GM21529 (cell line): ENCODE data around the gene PDZD8.
"Not testable (repeated sequence)": the region's sequence is repeated elsewhere in the genome, so short reads cannot be mapped to it uniquely, and the experiment has no call there.

ENCODE experiments used
- ATAC-seq: cut with Tn5 transposase; IDR thresholded peaks from one replicate; pipeline ENCODE4 v1.9.1; 2021; ENCODE audit not compliant: unreplicated experiment

The PDZD8 gene

GRCh38 chr10:117257721-117258120 is 117.5 kb downstream of the PDZD8 start:
- ATAC-seq, result no peak

- no peak for ATAC-seq
Measured at GRCh38 chr10:117256910-117257309, 118.3 kb downstream of the PDZD8 start.

DNA sequence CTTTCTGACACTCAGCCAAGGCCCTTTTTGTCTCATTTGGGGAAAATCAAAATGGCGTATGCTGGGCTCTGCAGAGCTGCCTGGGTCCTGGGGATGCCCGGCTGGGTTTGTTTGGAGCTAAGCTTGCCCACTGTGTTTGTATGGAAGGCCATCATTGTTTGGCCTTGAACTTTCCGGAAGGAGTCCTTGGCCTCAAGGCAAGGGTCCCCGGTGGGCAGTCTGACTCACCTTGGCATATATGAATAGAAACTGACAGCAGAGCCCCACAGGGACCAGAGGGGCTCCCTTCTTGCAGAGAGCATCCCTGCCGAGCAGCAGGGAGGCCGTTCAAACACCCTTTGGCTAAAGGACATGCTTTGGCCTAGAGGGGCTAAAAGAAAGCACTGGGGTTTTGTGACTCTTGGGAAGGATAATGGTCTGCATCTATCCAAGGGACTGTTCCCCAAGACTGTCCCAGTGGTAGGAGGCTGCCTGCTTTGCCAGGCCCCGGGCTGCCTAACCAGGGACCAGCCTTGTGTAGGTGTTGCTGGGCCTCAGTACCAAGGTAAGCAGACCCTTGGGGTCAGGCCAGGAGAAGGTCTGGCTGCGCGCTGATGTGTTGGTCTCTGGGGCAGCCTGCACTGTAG is 119.3 kb downstream of the PDZD8 start:
- no peak for ATAC-seq

DNA sequence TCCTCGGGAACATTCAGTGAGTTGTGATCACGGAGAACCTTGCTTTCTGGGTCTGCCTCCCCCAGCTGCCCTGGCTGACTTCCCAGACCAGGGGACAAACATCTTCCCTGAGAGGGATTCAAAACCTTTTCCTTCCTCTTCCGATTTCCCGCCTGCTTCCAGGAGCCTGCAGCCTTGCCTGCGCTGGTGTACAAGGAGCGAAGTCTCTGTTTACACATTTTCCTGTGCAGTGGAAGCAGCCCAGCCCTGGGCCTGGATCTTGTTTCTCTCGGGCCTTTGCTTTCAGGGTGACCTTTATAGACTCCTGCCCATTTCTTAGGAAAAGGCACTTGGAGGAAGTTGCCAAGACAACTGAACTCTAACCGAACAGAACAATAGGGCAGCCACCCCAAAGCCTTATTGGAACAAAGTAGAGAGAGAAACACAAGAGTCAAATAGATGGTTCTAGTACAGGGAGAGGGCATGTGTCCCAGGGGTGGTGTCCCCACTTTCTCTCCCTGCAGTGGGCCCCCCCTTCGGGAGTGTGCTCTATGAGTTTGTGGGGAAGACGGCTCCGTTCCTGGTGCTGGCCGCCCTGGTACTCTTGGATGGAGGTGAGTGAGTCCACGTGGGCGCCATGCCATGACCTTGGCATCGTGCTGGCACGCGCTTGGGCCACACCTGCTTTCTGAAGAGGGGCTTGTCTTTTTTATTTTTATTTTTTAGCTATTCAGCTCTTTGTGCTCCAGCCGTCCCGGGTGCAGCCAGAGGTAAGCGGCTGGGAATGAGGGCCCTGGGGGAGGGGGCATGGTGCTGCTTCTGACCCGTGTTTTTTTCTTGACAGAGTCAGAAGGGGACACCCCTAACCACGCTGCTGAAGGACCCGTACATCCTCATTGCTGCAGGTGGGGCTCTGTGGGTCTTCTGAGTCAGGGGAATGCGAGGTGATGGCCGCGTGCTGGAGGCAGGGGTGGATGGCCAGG is 120.2 kb downstream of the PDZD8 start:
- ATAC-seq, result no peak

- no peak for ATAC-seq
Measured at GRCh38 chr10:117254338-117254737, 120.9 kb downstream of the PDZD8 start.

GRCh38 chr10:117253908-117254307 is 121.3 kb downstream of the PDZD8 start:
- no peak for ATAC-seq

GRCh38 chr10:117250411-117250810 is 124.8 kb downstream of the PDZD8 start:
- no peak for ATAC-seq

- ATAC-seq, result no peak
Measured at GRCh38 chr10:117249493-117250093, 125.6 kb downstream of the PDZD8 start.

GRCh38 chr10:117248750-117249465 is 126.3 kb downstream of the PDZD8 start:
- ATAC-seq, result no peak

DNA sequence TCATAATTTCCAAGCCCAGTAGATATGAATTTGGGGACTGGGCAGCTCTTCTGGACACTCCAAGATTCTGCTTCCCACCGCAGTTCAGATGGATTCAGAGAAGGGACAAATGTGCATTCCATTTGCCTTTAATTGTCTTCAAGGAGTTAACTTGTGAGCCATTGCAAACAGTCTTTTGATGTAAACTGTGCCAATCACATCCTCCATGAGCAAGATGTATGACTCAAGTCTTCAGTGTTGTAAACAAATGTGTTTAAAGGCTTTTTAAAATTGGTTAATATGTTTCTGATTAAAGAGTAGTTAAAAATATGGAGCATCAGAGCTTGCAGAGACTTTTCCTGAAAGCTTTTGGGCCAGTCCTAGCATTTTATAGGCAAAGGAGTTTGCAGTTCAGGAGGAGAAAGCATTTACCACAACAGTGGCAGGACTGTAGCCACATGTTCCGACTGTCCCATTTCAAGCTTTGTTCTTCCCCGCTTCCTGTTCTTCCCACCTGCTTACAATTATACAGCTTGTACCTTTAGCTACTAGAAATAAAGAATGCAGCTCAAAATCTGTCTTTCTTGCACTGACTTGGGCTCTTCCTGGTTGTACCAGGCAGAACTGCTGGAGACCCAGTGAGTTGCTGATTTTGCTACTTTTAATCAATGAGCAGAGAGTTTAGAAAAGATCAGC is 128.1 kb downstream of the PDZD8 start:
- ATAC-seq, result no peak

DNA sequence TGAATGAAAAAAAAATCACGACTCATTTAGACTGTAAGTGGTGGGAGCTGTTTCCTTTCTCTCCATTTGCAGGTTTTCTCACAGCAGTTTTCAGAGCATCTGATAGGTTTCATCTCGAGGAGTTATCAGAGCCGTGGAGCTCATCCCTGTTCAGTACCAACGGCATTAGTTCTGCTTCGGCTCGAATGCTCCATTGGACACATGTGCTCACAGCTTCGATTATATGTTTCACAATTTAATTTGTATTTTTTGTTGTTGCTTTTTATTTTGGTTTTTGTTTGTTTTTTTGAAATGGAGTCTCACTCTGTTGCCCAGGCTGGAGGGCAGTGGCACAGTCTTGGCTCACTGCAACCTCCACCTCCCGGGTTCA is 132.8 kb downstream of the PDZD8 start:
- ATAC-seq, result no peak

GRCh38 chr10:117241541-117242462 is 133.4 kb downstream of the PDZD8 start:
- no peak for ATAC-seq

DNA sequence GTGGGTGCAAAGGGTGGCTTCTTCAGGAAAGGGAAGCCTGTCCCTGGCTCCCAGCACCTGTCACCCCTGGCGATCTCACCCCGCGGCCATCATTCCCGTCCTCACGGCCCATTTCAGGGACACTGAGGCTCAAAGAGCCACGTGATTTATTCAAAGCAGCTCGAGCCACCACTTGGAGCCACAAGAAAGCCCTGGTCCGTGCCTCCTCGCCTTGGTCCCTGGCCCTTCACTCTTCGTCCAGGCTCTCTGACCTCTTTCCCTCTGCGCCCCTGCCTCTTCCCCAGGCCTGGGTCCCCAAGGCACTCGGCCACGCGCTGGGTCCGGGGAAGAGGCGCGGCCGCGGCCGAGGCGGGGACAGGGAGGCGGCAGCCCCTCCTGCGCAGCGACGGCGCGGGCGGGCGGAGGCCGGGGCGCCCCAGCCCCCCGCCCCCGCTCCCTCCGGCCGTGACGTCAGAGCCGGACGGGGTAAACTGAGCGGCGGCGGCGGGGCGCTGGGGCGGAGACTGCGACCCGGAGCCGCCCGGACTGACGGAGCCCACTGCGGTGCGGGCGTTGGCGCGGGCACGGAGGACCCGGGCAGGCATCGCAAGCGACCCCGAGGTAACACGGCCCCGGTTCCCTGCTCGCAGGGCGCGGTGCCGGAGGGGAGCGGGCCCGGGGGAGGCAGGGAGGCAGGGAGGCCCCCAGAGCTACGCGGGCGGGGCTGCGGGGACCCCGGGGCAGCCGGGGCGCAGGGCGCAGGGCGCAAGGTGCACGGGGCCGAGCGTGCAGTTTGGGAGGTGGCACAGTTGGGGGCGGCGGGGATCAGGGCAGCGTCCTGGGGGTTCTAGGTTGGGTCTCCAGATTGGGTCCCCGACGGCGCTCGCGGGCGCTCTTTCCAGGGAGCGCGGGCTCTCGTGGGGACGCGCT is 134.4 kb downstream of the PDZD8 start, which contains the start of gene SLC18A2:
SLC18A2 (plus strand) TSS at position 494 of the 909 bp plus-strand sequence. CDS start 580 bp downstream, outside the sequence.
- no peak for ATAC-seq

GRCh38 chr10:117239721-117240620 is 135.3 kb downstream of the PDZD8 start:
- no peak for ATAC-seq

GRCh38 chr10:117239051-117239450 is 136.2 kb downstream of the PDZD8 start:
- no peak for ATAC-seq

DNA sequence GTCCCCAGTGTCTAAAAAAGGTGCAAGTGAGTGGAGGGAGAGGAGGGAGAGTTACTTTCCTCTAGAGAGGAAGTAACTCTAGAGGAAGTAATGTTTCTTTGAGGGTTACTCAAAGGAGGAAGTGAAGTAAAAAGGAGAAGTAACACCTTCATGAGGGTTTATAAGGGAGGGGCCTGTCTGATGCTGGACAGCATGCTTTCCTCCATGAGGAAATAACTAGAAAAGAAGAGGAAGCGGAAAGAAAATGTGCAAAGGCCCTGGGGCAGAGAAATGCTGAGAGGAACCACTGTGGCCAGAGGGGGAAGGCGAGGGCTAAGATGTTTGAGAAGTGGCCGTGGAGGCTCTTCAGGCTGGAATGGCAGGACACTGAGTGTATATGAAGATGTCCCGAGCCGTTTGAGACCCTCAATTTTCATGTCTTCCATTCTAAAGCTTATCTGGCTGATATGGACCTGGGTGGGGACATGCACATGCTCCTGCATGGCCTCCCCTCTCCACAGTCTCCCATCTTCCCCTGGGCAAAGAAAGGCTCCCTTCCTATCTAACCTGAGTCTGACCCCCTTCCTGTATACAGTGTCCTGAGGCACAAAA is 137.7 kb downstream of the PDZD8 start:
- no peak for ATAC-seq

GRCh38 chr10:117230107-117230506 is 145.1 kb downstream of the PDZD8 start:
- not testable (repeated sequence) for ATAC-seq
